Astrocyte (in vitro differentiated cells and primary cell): Measurements from ENCODE around the gene AP2S1.

Experiments used
- CTCF ChIP-seq: IDR thresholded peaks from 2 replicates; pipeline ENCODE4 v1.5.1; 2011; ENCODE audit warnings: low read depth, mild to moderate bottlenecking, inconsistent platforms, low read length, moderate library complexity; ENCODE audit not compliant: insufficient read depth
- EZH2 ChIP-seq: IDR thresholded peaks from 2 replicates; pipeline ENCODE4 v1.6.1; 2012; ENCODE audit warnings: mild to moderate bottlenecking, low read length, inconsistent platforms; ENCODE audit not compliant: insufficient read depth

GRCh38 chr19:46798713-46799112 lies 51.9 kb downstream of the AP2S1 start:
- TF ChIP-seq CTCF: no peak
- no peak for TF ChIP-seq EZH2
